IPS DF 6.9 (cell line): ENCODE data around the gene ROBO1.

Experiments used
- DNase-seq: peaks from one replicate; pipeline ENCODE4 v3.0.0-alpha.2; 2013; ENCODE audit warnings: low read depth, low spot score
- H3K27ac ChIP-seq: one replicate; pipeline ENCODE4 v1.5.1; 2013; ENCODE audit warnings: low read length, control low read depth
- H3K27me3 ChIP-seq: 2 replicates; pipeline ENCODE4 v1.6.1; 2013; ENCODE audit warnings: mild to moderate bottlenecking, low read length; ENCODE audit not compliant: control insufficient read depth, insufficient read depth
- H3K36me3 ChIP-seq: 2 replicates; pipeline ENCODE4 v1.6.1; 2013; ENCODE audit warnings: low read length; ENCODE audit not compliant: control insufficient read depth, insufficient read depth
- H3K4me1 ChIP-seq: 2 replicates; pipeline ENCODE4 v1.6.1; 2013; ENCODE audit warnings: low read length; ENCODE audit not compliant: control insufficient read depth, insufficient read depth
- H3K4me3 ChIP-seq: 2 replicates; pipeline ENCODE4 v1.5.1; 2013; ENCODE audit warnings: mild to moderate bottlenecking, low read length
- H3K9me3 ChIP-seq: 2 replicates; pipeline ENCODE4 v1.6.1; 2013; ENCODE audit warnings: low read length, inconsistent platforms; ENCODE audit not compliant: control insufficient read depth, insufficient read depth
- WGBS: extraction: QIAGEN DNeasy Blood & Tissue Kit; methylation state at CpG from one replicate; pipeline ENCODE4 v1.1.7; 2013; ENCODE audit warnings: mixed read lengths, missing lambda C conversion rate; ENCODE audit not compliant: insufficient read length, insufficient coverage; 5-methylcytosine and 5-hydroxymethylcytosine counted together

ROBO1 gene

GRCh38 chr3:79157191-79157590, 610.6 kb downstream of the ROBO1 start:
- H3K9me3 ChIP-seq = no peaks in the 10 kb centered on the region
- H3K27ac ChIP-seq = no peak overlapping the region
- no peaks in the 10 kb centered on the region for H3K36me3 ChIP-seq
- no peaks in the 10 kb centered on the region for H3K27me3 ChIP-seq
- no peak overlapping the region for H3K4me3 ChIP-seq
- DNase-seq = no peak
- no peaks in the 10 kb centered on the region for H3K4me1 ChIP-seq

GRCh38 chr3:79154865-79155264, 612.9 kb downstream of the ROBO1 start:
- Histone ChIP-seq H3K9me3 (no peaks in the 10 kb centered on the region), H3K27me3 (no peaks in the 10 kb centered on the region), H3K36me3 (no peaks in the 10 kb centered on the region), H3K4me3 (no peak overlapping the region), H3K27ac (no peak overlapping the region), H3K4me1 (no peaks in the 10 kb centered on the region)
- no CpG with 5 or more reads among the region's 2 CpGs for WGBS
- DNase-seq = no peak

- no peak for DNase-seq
- Histone ChIP-seq H3K36me3 (no peaks in the 10 kb centered on the region), H3K27ac (no peak overlapping the region), H3K9me3 (no peaks in the 10 kb centered on the region), H3K4me3 (no peak overlapping the region), H3K4me1 (no peaks in the 10 kb centered on the region), H3K27me3 (no peaks in the 10 kb centered on the region)
- no CpG with 5 or more reads among the region's 2 CpGs for WGBS
These were observed 619.0 kb downstream of the ROBO1 start for GRCh38 chr3:79148786-79149185.

GRCh38 chr3:79146024-79146423, 621.8 kb downstream of the ROBO1 start:
- Histone ChIP-seq H3K36me3 (no peaks in the 10 kb centered on the region), H3K4me3 (no peak overlapping the region), H3K27ac (no peak overlapping the region), H3K27me3 (no peaks in the 10 kb centered on the region), H3K4me1 (no peaks in the 10 kb centered on the region), H3K9me3 (no peaks in the 10 kb centered on the region)
- WGBS = no CpG with 5 or more reads among the region's 3 CpGs
- DNase-seq = no peak

GRCh38 chr3:79140708-79141107, 627.1 kb downstream of the ROBO1 start:
- no CpG with 5 or more reads among the region's 3 CpGs for WGBS

GRCh38 chr3:79139395-79140068, 628.3 kb downstream of the ROBO1 start:
- Histone ChIP-seq H3K36me3 (no peaks in the 10 kb centered on the region), H3K4me1 (no peaks in the 10 kb centered on the region), H3K27ac (no peak overlapping the region), H3K27me3 (no peaks in the 10 kb centered on the region), H3K4me3 (no peak overlapping the region), H3K9me3 (no peaks in the 10 kb centered on the region)
- DNase-seq = no peak
- no CpG with 5 or more reads among the region's 7 CpGs for WGBS

More at GRCh38 chr3:79140708-79141107, 627.1 kb downstream of the ROBO1 start:
- no peak for DNase-seq
- H3K27ac ChIP-seq = no peak overlapping the region
- H3K4me3 ChIP-seq = no peak overlapping the region
- H3K36me3 ChIP-seq = no peaks in the 10 kb centered on the region
- H3K9me3 ChIP-seq = no peaks in the 10 kb centered on the region
- H3K27me3 ChIP-seq = no peaks in the 10 kb centered on the region
- H3K4me1 ChIP-seq = no peaks in the 10 kb centered on the region

GRCh38 chr3:79125313-79125984, 642.3 kb downstream of the ROBO1 start:
- Histone ChIP-seq H3K9me3 (no peaks in the 10 kb centered on the region), H3K4me1 (no peaks in the 10 kb centered on the region), H3K4me3 (no peak overlapping the region), H3K36me3 (no peaks in the 10 kb centered on the region), H3K27ac (no peak overlapping the region), H3K27me3 (no peaks in the 10 kb centered on the region)
- 100% methylated on average over 1 of the region's 16 CpGs for WGBS
- DNase-seq = no peak

GRCh38 chr3:79115458-79115857, 652.3 kb downstream of the ROBO1 start:
- no peaks in the 10 kb centered on the region for H3K9me3 ChIP-seq
- H3K36me3 ChIP-seq = no peaks in the 10 kb centered on the region
- no peaks in the 10 kb centered on the region for H3K27me3 ChIP-seq
- no peaks in the 10 kb centered on the region for H3K4me1 ChIP-seq
- WGBS = no CpG with 5 or more reads among the region's 4 CpGs
- H3K4me3 ChIP-seq = no peak overlapping the region
- no peak overlapping the region for H3K27ac ChIP-seq
- no peak for DNase-seq

GRCh38 chr3:79113876-79114275, 653.9 kb downstream of the ROBO1 start:
- no peak overlapping the region for H3K4me3 ChIP-seq
- H3K4me1 ChIP-seq = no peaks in the 10 kb centered on the region
- WGBS = no CpG with 5 or more reads among the region's 3 CpGs
- no peaks in the 10 kb centered on the region for H3K9me3 ChIP-seq
- no peak overlapping the region for H3K27ac ChIP-seq
- DNase-seq = no peak
- no peaks in the 10 kb centered on the region for H3K27me3 ChIP-seq
- no peaks in the 10 kb centered on the region for H3K36me3 ChIP-seq

- H3K4me1 ChIP-seq = no peaks in the 10 kb centered on the region
- no peaks in the 10 kb centered on the region for H3K27me3 ChIP-seq
- no peak overlapping the region for H3K4me3 ChIP-seq
- DNase-seq = no peak
- no CpG with 5 or more reads among the region's 3 CpGs for WGBS
- H3K36me3 ChIP-seq = no peaks in the 10 kb centered on the region
- H3K9me3 ChIP-seq = no peaks in the 10 kb centered on the region
- H3K27ac ChIP-seq = no peak overlapping the region
These were observed 656.3 kb downstream of the ROBO1 start for GRCh38 chr3:79111375-79112052.
